ENCODE measurements around the gene CCDC174.

Gene CCDC174

GRCh38 chr3:14657579-14657978 lies 6.0 kb downstream of the CCDC174 start:
- Histone ChIP-seq H3K9me3 (ENCODE audit: control insufficient read depth, insufficient read depth, low read depth, low read length) (no peaks in the 10 kb centered on the region), H3K4me3 (ENCODE audit: low read depth, low read length) (no peak overlapping the region), H3K27ac (ENCODE audit: extremely low read depth, low read depth, low read length) (no peak overlapping the region), H3K4me1 (ENCODE audit: control insufficient read depth, insufficient read depth, low read length) (peaks cover 5% of the 10 kb centered on the region), H3K36me3 (ENCODE audit: control insufficient read depth in 2 of 2, insufficient read depth in 1 of 2, low read length in 2 of 2) (peaks cover 62 to 83% of the 10 kb centered on the region in 2 experiments)
- CTCF ChIA-PET = no interaction called here
- TF ChIP-seq SCRT1 (tag by site-specific recombination; IDR thresholded peaks at IDR 0.05; ENCODE audit: borderline replicate concordance) (no peak), ZNF785 (tag by site-specific recombination; IDR thresholded peaks at IDR 0.05) (no peak), KLF17 (tag by site-specific recombination; IDR thresholded peaks at IDR 0.05) (no peak), SCRT2 (tag by site-specific recombination; IDR thresholded peaks at IDR 0.05) (peak; percentile 83)
- POLR2A ChIA-PET = no interaction called here

- H3K4me1 ChIP-seq (ENCODE audit: control insufficient read depth, insufficient read depth, low read length) = no peaks in the 10 kb centered on the region
- TF ChIP-seq ZNF292 (tag by site-specific recombination; IDR thresholded peaks at IDR 0.05; ENCODE audit: borderline replicate concordance, low read depth) = no peak
- no peak for TF ChIP-seq EGR2 (tag by site-specific recombination; IDR thresholded peaks at IDR 0.05; ENCODE audit: low read depth)
- no peak for TF ChIP-seq KLF1 (tag by site-specific recombination; IDR thresholded peaks at IDR 0.05)
- TF ChIP-seq ZNF623 (tag by site-specific recombination; IDR thresholded peaks at IDR 0.05) = no peak
- TF ChIP-seq OSR2 (tag by site-specific recombination; IDR thresholded peaks at IDR 0.05) = no peak
- no peak for TF ChIP-seq ZNF335 (tag by site-specific recombination; conservative IDR thresholded peaks at IDR 0.05)
- TF ChIP-seq ZNF843 (tag by site-specific recombination; IDR thresholded peaks at IDR 0.05) = no peak
- TF ChIP-seq, protein P1, sequence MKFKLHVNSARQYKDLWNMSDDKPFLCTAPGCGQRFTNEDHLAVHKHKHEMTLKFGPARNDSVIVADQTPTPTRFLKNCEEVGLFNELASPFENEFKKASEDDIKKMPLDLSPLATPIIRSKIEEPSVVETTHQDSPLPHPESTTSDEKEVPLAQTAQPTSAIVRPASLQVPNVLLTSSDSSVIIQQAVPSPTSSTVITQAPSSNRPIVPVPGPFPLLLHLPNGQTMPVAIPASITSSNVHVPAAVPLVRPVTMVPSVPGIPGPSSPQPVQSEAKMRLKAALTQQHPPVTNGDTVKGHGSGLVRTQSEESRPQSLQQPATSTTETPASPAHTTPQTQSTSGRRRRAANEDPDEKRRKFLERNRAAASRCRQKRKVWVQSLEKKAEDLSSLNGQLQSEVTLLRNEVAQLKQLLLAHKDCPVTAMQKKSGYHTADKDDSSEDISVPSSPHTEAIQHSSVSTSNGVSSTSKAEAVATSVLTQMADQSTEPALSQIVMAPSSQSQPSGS (tag by site-specific recombination; IDR thresholded peaks at IDR 0.05; ENCODE audit: low read depth) = no peak
- TF ChIP-seq ZNF654 (tag by site-specific recombination; IDR thresholded peaks at IDR 0.05; ENCODE audit: low read depth) = no peak
- H3K9me3 ChIP-seq (ENCODE audit: control insufficient read depth, insufficient read depth, low read depth, low read length) = no peaks in the 10 kb centered on the region
- H3K27ac ChIP-seq (ENCODE audit: extremely low read depth, low read depth, low read length) = no peak overlapping the region
- CTCF ChIA-PET = no interaction called here
- no peak overlapping the region for H3K4me3 ChIP-seq (ENCODE audit: low read depth, low read length)
- peaks cover 76 to 96% of the 10 kb centered on the region in 2 experiments for H3K36me3 ChIP-seq (ENCODE audit: control insufficient read depth in 2 of 2, insufficient read depth in 1 of 2, low read length in 2 of 2)
- POLR2A ChIA-PET = interaction anchor here (0.6 to 2.3 kb wide), 3 partner anchors 8 to 135 kb away, joined by 4 to 9 read pairs (median 5); partner anchors contain the start of gene CCDC174
These were observed 7.4 kb downstream of the CCDC174 start for GRCh38 chr3:14658978-14659377.

DNA sequence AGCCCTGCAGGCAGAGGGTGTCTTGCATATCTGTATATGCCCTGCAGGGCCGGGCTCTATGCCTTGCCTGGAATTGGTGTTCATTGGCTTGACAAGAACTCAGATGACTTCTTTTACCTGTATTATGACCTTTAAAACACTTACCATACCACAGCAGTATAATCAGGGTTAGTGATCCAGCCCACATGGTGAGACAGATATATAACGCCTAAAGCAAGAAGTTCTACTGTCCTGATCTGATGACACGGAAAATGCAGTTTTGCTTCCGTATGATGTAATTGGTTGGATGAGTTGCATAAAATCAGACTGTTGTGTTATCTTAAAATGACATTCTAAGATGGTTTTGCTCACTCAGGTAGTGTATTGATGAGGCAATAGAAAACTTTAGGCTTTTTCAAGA lies 9.4 kb downstream of the CCDC174 start:
- peaks cover 76 to 98% of the 10 kb centered on the region in 2 experiments for H3K36me3 ChIP-seq (ENCODE audit: control insufficient read depth in 2 of 2, insufficient read depth in 1 of 2, low read length in 2 of 2)
- H3K27ac ChIP-seq (ENCODE audit: extremely low read depth, low read depth, low read length) = no peak overlapping the region
- no peaks in the 10 kb centered on the region for H3K9me3 ChIP-seq (ENCODE audit: control insufficient read depth, insufficient read depth, low read depth, low read length)
- H3K4me3 ChIP-seq (ENCODE audit: low read depth, low read length) = no peak overlapping the region
- H3K4me1 ChIP-seq (ENCODE audit: control insufficient read depth, insufficient read depth, low read length) = no peaks in the 10 kb centered on the region
- ChIA-PET CTCF (interaction anchor here (0.6 to 1.8 kb wide), 4 partner anchors 25 to 247 kb away, joined by 3 to 4 read pairs (median 3); no protein-coding TSS in a partner anchor), POLR2A (interaction anchor here (2.3 kb wide), 1 partner anchor 9 kb away, joined by 9 read pairs; the partner anchor contains the start of gene CCDC174)
- no peak for TF ChIP-seq ZNF18 (tag by site-specific recombination; IDR thresholded peaks at IDR 0.05)
- TF ChIP-seq, protein P1 (tag by site-specific recombination; IDR thresholded peaks at IDR 0.05; ENCODE audit: low read depth) = peak; percentile 24; the same call in 1 of the 2 replicates

Measured in HEK293 (cell line).